HepG2 (cell line): ENCODE data around the gene PSORS1C1. TPM values are rescaled to one million over a fixed set of nuclear protein-coding genes. Genes with fewer than 3 reads are reported as not detected.

Source experiments
- BRCA1 ChIP-seq: sonication (generic); formaldehyde crosslinking; IDR thresholded peaks from 2 replicates; pipeline ENCODE4 v1.4.0; 2020; ENCODE audit warnings: missing genetic modification reagents
- BRD4 ChIP-seq: sonication (generic); formaldehyde crosslinking; IDR thresholded peaks from 2 replicates; pipeline ENCODE4 v1.4.0; 2020; ENCODE audit warnings: missing genetic modification reagents
- BRF2 ChIP-seq: sonication (generic); formaldehyde crosslinking; IDR thresholded peaks from 2 replicates; pipeline ENCODE4 v1.8.1; 2022; ENCODE audit warnings: mild to moderate bottlenecking, missing genetic modification reagents
- JDP2 ChIP-seq: sonication (generic); formaldehyde crosslinking; IDR thresholded peaks from 2 replicates; pipeline ENCODE4 v1.8.1; 2022; ENCODE audit warnings: missing genetic modification reagents, borderline replicate concordance
- MED1 ChIP-seq: sonication (generic); formaldehyde crosslinking; IDR thresholded peaks from 2 replicates; pipeline ENCODE4 v1.4.0; 2020; ENCODE audit warnings: missing genetic modification reagents
- PLSCR1 ChIP-seq: sonication (generic); formaldehyde crosslinking; IDR thresholded peaks from 2 replicates; pipeline ENCODE4 v1.5.0; 2020; ENCODE audit warnings: missing genetic modification reagents, mild to moderate bottlenecking, borderline replicate concordance
- POGK ChIP-seq: sonication (generic); formaldehyde crosslinking; conservative IDR thresholded peaks from 2 replicates; pipeline ENCODE4 v1.8.0; 2022; ENCODE audit warnings: mild to moderate bottlenecking, moderate library complexity, missing genetic modification reagents
- STAT6 ChIP-seq: sonication (generic); formaldehyde crosslinking; IDR thresholded peaks from 2 replicates; pipeline ENCODE4 v1.4.0; 2020; ENCODE audit warnings: missing genetic modification reagents, mild to moderate bottlenecking, borderline replicate concordance
- TBX2 ChIP-seq: sonication (generic); formaldehyde crosslinking; IDR thresholded peaks from 2 replicates; pipeline ENCODE4 v1.5.0; 2020; ENCODE audit warnings: missing genetic modification reagents, mild to moderate bottlenecking, borderline replicate concordance
- TEAD3 ChIP-seq: optimal IDR thresholded peaks from 2 replicates; pipeline ENCODE3; 2016; ENCODE audit warnings: borderline replicate concordance
- WIZ ChIP-seq: sonication (generic); formaldehyde crosslinking; IDR thresholded peaks from 2 replicates; pipeline ENCODE4 v1.5.1; 2020; ENCODE audit warnings: mild to moderate bottlenecking, missing genetic modification reagents
- YEATS4 ChIP-seq: sonication (generic); formaldehyde crosslinking; IDR thresholded peaks from 2 replicates; pipeline ENCODE4 v1.4.0; 2020; ENCODE audit warnings: missing genetic modification reagents, borderline replicate concordance
- ZBTB14 ChIP-seq: sonication (generic); formaldehyde crosslinking; IDR thresholded peaks from 2 replicates; pipeline ENCODE4 v1.4.0; 2020; ENCODE audit warnings: missing genetic modification reagents
- ZFX ChIP-seq: sonication (generic); formaldehyde crosslinking; IDR thresholded peaks from 2 replicates; pipeline ENCODE4 v1.4.0; 2020; ENCODE audit warnings: mild to moderate bottlenecking, low read depth, missing genetic modification reagents, moderate library complexity
- ZNF235 ChIP-seq: sonication (generic); formaldehyde crosslinking; IDR thresholded peaks from 2 replicates; pipeline ENCODE4 v1.8.1; 2023; ENCODE audit warnings: mild to moderate bottlenecking, missing genetic modification reagents, borderline replicate concordance
- ZNF350 ChIP-seq: sonication (generic); formaldehyde crosslinking; IDR thresholded peaks from 2 replicates; pipeline ENCODE4 v1.4.0; 2020; ENCODE audit warnings: mild to moderate bottlenecking, low read depth, missing genetic modification reagents, borderline replicate concordance
- ZNF362 ChIP-seq: sonication (generic); formaldehyde crosslinking; IDR thresholded peaks from 2 replicates; pipeline ENCODE4 v1.4.0; 2020; ENCODE audit warnings: missing genetic modification reagents, mild to moderate bottlenecking, borderline replicate concordance
- ZNF468 ChIP-seq: sonication (generic); formaldehyde crosslinking; IDR thresholded peaks from 2 replicates; pipeline ENCODE4 v1.8.0; 2022; ENCODE audit warnings: mild to moderate bottlenecking, moderate library complexity, missing genetic modification reagents
- ZNF605 ChIP-seq: sonication (generic); formaldehyde crosslinking; IDR thresholded peaks from 2 replicates; pipeline ENCODE4 v1.8.0; 2022; ENCODE audit warnings: mild to moderate bottlenecking, missing genetic modification reagents
- polyA plus RNA-seq, 8 experiments: library from polyadenylated mRNA; depleted of rRNA in 3 of 8; stranded (reverse) in 7 of 8; unstranded in 1 of 8; fragments of >200 nt; fragmentation: Illumina TruSeq in 4 of 8; extraction: Trizol in 4 of 8; gene quantifications; 2 replicates each; pipeline versions ENCODE4 v1.2.1 to v1.2.3, GENCODE V29; 2011 to 2016; ENCODE audit warnings: low read depth in 4 of 8, missing spikeins in 1 of 8, mixed read lengths in 1 of 8; ENCODE audit not compliant: insufficient read depth in 1 of 8
- total RNA-seq, 5 experiments: library from RNA; depleted of rRNA; stranded (reverse); fragments of >200 nt; fragmentation: Illumina TruSeq; extraction: Trizol; gene quantifications; 2 replicates each; pipeline ENCODE4 v1.2.3, GENCODE V29; 2016; ENCODE audit warnings: low read depth in 1 of 5

PSORS1C1 gene
- total and polyA plus RNA-seq, 2 of the 13 experiments (the other 11 are each of a cell fraction or from before 2014, with no cell fraction given): 0.01 to 0.02 TPM

GRCh38 chr6:31158863-31159855, 44.6 kb downstream of the PSORS1C1 start (continued):
- TF ChIP-seq BRD4 (CRISPR knock-in tag) (0 out of 2 replicates have a peak, but pooled peaks have one; percentile 48), JDP2 (no peak), ZFX (peak; percentile 35; the same call in 1 of the 2 replicates), ZNF350 (no peak; the same call in 1 of the 2 replicates), ZBTB14 (CRISPR knock-in tag) (no peak), TBX2 (CRISPR knock-in tag) (no peak; the same call in 1 of the 2 replicates), ZNF468 (CRISPR knock-in tag) (no peak), YEATS4 (CRISPR knock-in tag) (no peak; the same call in 1 of the 2 replicates), ZNF235 (CRISPR knock-in tag) (no peak), TEAD3 (CRISPR knock-in tag) (peak; percentile 6), MED1 (CRISPR knock-in tag) (no peak), WIZ (no peak), PLSCR1 (CRISPR knock-in tag) (no peak), BRCA1 (no peak), POGK (CRISPR knock-in tag) (0 out of 2 replicates have a peak, but pooled peaks have one; percentile 23), BRF2 (no peak), ZNF605 (CRISPR knock-in tag) (no peak), ZNF362 (no peak), STAT6 (CRISPR knock-in tag) (no peak)
